IMR-90 (cell line): ENCODE measurements around the gene GIPC3. TPM values are rescaled to one million over a fixed set of nuclear protein-coding genes. Genes with fewer than 3 reads are reported as not detected.

Experiments
- ATAC-seq: fragments of 200-7000 bp; cut with Tn5 transposase; 2 replicates; pipeline ENCODE4 v1.9.1; 2020; ENCODE audit warnings: low read depth, mild to moderate bottlenecking, moderate library complexity
- BruUV-seq: library from RNA; stranded (reverse); fragments of 400-500 nt; replicated peaks from 2 replicates; lab custom pipeline; 2021; lab: Mats Ljungman, UMichigan
- CTCF ChIA-PET: fragments of 300-600 bp; formaldehyde crosslinking; extraction: SDS; loops from one replicate; lab custom pipeline; 2021; ENCODE audit warnings: antibody characterized with exemption; lab: Yijun Ruan, JAX
- POLR2A ChIA-PET: fragments of 300-600 bp; sonication (Branson Sonifier 250); formaldehyde crosslinking; loops from one replicate; lab custom pipeline; 2022; ENCODE audit warnings: antibody characterized with exemption; ENCODE audit not compliant: unreplicated experiment; lab: Charles Lee
- DNase-seq: peaks from one replicate; pipeline ENCODE4 v3.0.0; 2013
- H2AFZ ChIP-seq: replicated peaks from 2 replicates; pipeline ENCODE3; 2013; ENCODE audit warnings: low read length, mild to moderate bottlenecking; ENCODE audit not compliant: poor library complexity
- H2AK5ac ChIP-seq: 2 replicates; pipeline ENCODE4 v1.6.1; 2013; ENCODE audit warnings: low read depth, low read length, inconsistent platforms
- H2AK9ac ChIP-seq: replicated peaks from 2 replicates; pipeline ENCODE3; 2013; ENCODE audit warnings: mild to moderate bottlenecking, low read depth, low read length, moderate library complexity; ENCODE audit not compliant: poor library complexity
- H2BK120ac ChIP-seq: 2 replicates; pipeline ENCODE4 v1.6.1; 2013; ENCODE audit warnings: low read depth, low read length, inconsistent platforms
- H2BK15ac ChIP-seq: 3 replicates; pipeline ENCODE4 v1.6.1; 2013; ENCODE audit warnings: low read depth, low read length, inconsistent platforms
- H2BK20ac ChIP-seq: 2 replicates; pipeline ENCODE4 v1.6.1; 2013; ENCODE audit warnings: low read depth, mild to moderate bottlenecking, inconsistent platforms, low read length, moderate library complexity
- H2BK5ac ChIP-seq: 2 replicates; pipeline ENCODE4 v1.6.1; 2013; ENCODE audit warnings: mild to moderate bottlenecking, low read depth, low read length, inconsistent platforms; ENCODE audit not compliant: poor library complexity, severe bottlenecking
- H3K14ac ChIP-seq: replicated peaks from 2 replicates; pipeline ENCODE4 v1.6.1; 2013; ENCODE audit warnings: low read depth, low read length, inconsistent platforms
- H3K18ac ChIP-seq: 2 replicates; pipeline ENCODE4 v1.6.1; 2013; ENCODE audit warnings: low read depth, low read length, control low read depth
- H3K23ac ChIP-seq: 2 replicates; pipeline ENCODE4 v1.6.1; 2013; ENCODE audit warnings: low read depth, low read length, inconsistent platforms
- H3K27ac ChIP-seq: 2 replicates; pipeline ENCODE4 v1.5.1; 2013; ENCODE audit warnings: mild to moderate bottlenecking, control low read depth, low read length; ENCODE audit not compliant: insufficient read depth
- H3K27me3 ChIP-seq: 2 replicates; pipeline ENCODE4 v1.6.1; 2013; ENCODE audit warnings: low read length; ENCODE audit not compliant: control insufficient read depth, insufficient read depth
- H3K36me3 ChIP-seq: 2 replicates; pipeline ENCODE4 v1.6.1; 2013; ENCODE audit warnings: low read length, mixed read lengths; ENCODE audit not compliant: control insufficient read depth, insufficient read depth
- H3K4ac ChIP-seq: 2 replicates; pipeline ENCODE4 v1.6.1; 2013; ENCODE audit warnings: low read depth, low read length, inconsistent platforms
- H3K4me1 ChIP-seq: 2 replicates; pipeline ENCODE4 v1.6.1; 2013; ENCODE audit warnings: low read length, mixed read lengths; ENCODE audit not compliant: control insufficient read depth, insufficient read depth
- H3K4me2 ChIP-seq: 2 replicates; pipeline ENCODE4 v1.6.1; 2013; ENCODE audit warnings: low read depth, mild to moderate bottlenecking, control low read depth, low read length, moderate library complexity
- H3K4me3 ChIP-seq: 2 replicates; pipeline ENCODE4 v1.5.1; 2013; ENCODE audit warnings: low read depth, mild to moderate bottlenecking, control low read depth, low read length, moderate library complexity; ENCODE audit not compliant: insufficient read depth
- H3K56ac ChIP-seq: 2 replicates; pipeline ENCODE4 v1.6.1; 2013; ENCODE audit warnings: low read length, inconsistent platforms; ENCODE audit not compliant: insufficient read depth; ENCODE audit errors: extremely low read depth
- H3K79me1 ChIP-seq, 2 experiments: 2 replicates each; pipeline ENCODE4 v1.6.1; 2013; ENCODE audit warnings: low read length in 2 of 2, inconsistent platforms in 1 of 2, low read depth in 1 of 2
- H3K9ac ChIP-seq: 2 replicates; pipeline ENCODE4 v1.6.1; 2013; ENCODE audit warnings: low read depth, low read length, control low read depth
- H3K9me1 ChIP-seq: 2 replicates; pipeline ENCODE4 v1.6.1; 2013; ENCODE audit warnings: low read length, inconsistent platforms; ENCODE audit not compliant: insufficient read depth
- H3K9me3 ChIP-seq: 2 replicates; pipeline ENCODE4 v1.6.1; 2013; ENCODE audit warnings: low read length; ENCODE audit not compliant: control insufficient read depth, insufficient read depth
- H4K20me1 ChIP-seq: 2 replicates; pipeline ENCODE4 v1.6.1; 2013; ENCODE audit warnings: low read length, inconsistent platforms; ENCODE audit not compliant: insufficient read depth
- H4K5ac ChIP-seq: 2 replicates; pipeline ENCODE4 v1.6.1; 2013; ENCODE audit warnings: mild to moderate bottlenecking, low read depth, low read length, control low read depth
- H4K8ac ChIP-seq, 2 experiments: 2 replicates each; pipeline ENCODE4 v1.6.1; 2013; ENCODE audit warnings: low read depth in 2 of 2, low read length in 2 of 2, control low read depth in 1 of 2, inconsistent platforms in 1 of 2
- H4K91ac ChIP-seq: 2 replicates; pipeline ENCODE4 v1.6.1; 2013; ENCODE audit warnings: low read depth, low read length, inconsistent platforms; ENCODE audit not compliant: insufficient read depth
- BHLHE40 ChIP-seq: fragments of 150-350 bp; IDR thresholded peaks from 2 replicates; pipeline ENCODE4 v1.6.1; 2016; ENCODE audit warnings: mild to moderate bottlenecking, low read depth, low read length
- ELK1 ChIP-seq: fragments of 150-350 bp; IDR thresholded peaks from 2 replicates; pipeline ENCODE4 v1.6.1; 2016; ENCODE audit warnings: low read depth, mild to moderate bottlenecking, low read length, moderate library complexity, borderline replicate concordance
- FOS ChIP-seq: fragments of 150-350 bp; IDR thresholded peaks from 2 replicates; pipeline ENCODE4 v1.6.1; 2016; ENCODE audit warnings: low read depth, low read length
- MAFK ChIP-seq: IDR thresholded peaks from 2 replicates; pipeline ENCODE4 v1.6.1; 2012; ENCODE audit warnings: low read depth, low read length, improper control_type of control experiment
- MAZ ChIP-seq: IDR thresholded peaks from 2 replicates; pipeline ENCODE4 v1.6.1; 2012; ENCODE audit warnings: low read depth, mild to moderate bottlenecking, low read length, improper control_type of control experiment, moderate library complexity, borderline replicate concordance
- POLR2A ChIP-seq: IDR thresholded peaks from 2 replicates; pipeline ENCODE4 v1.6.1; 2012; ENCODE audit warnings: mild to moderate bottlenecking, low read depth, low read length
- RAD21 ChIP-seq: IDR thresholded peaks from 2 replicates; pipeline ENCODE4 v1.6.1; 2012; ENCODE audit warnings: low read length, improper control_type of control experiment
- RFX5 ChIP-seq: IDR thresholded peaks from 2 replicates; pipeline ENCODE4 v1.8.0; 2012; ENCODE audit warnings: low read depth, mild to moderate bottlenecking, low read length, moderate library complexity
- WGBS, 2 experiments: methylation state at CpG; one replicate each; pipeline versions ENCODE4 v1.1.5 to v1.1.7; 2013; ENCODE audit warnings: missing lambda C conversion rate in 2 of 2; ENCODE audit not compliant: insufficient read length in 1 of 2; ENCODE audit errors: extremely low coverage in 2 of 2; 5-methylcytosine and 5-hydroxymethylcytosine counted together
- dilution Hi-C: fragments of 300-500 bp; cut with HindIII; formaldehyde crosslinking; loops from one replicate; pipeline ENCODE4 v1.14.3; 2018; ENCODE audit warnings: low sequenced_read_pairs; ENCODE audit not compliant: unreplicated experiment
- in situ Hi-C: fragments of 300-500 bp; cut with MboI; formaldehyde crosslinking; loops from 3 replicates; pipeline ENCODE4 v1.14.3; 2019; ENCODE audit warnings: low sequenced_read_pairs, inconsistent platforms, mixed read lengths
- intact Hi-C: fragments of 100-400 bp; cut with micrococcal nuclease; formaldehyde crosslinking; loops from 2 replicates; pipeline ENCODE4 v1.10.0; 2022
- polyA plus RNA-seq, 3 experiments: library from polyadenylated mRNA; depleted of rRNA; stranded (reverse); fragments of >200 nt; gene quantifications; 2 replicates each; pipeline ENCODE4 v1.2.3, GENCODE V29; 2012; ENCODE audit warnings: low replicate concordance in 1 of 3
- total RNA-seq: library from RNA; depleted of rRNA; stranded (reverse); fragments of >200 nt; gene quantifications from 2 replicates; pipeline ENCODE4 v1.2.3, GENCODE V29; 2012
- TF ChIP-seq, protein P1 (sequence below): conservative IDR thresholded peaks from 2 replicates; pipeline ENCODE4 v1.5.1; 2012; ENCODE audit warnings: mild to moderate bottlenecking, low read depth, low read length, improper control_type of control experiment

Gene GIPC3
- total and polyA plus RNA-seq, 2 of the 4 experiments (the other 2 are of a cell fraction) = under 0.01 to 0.36 TPM

DNA sequence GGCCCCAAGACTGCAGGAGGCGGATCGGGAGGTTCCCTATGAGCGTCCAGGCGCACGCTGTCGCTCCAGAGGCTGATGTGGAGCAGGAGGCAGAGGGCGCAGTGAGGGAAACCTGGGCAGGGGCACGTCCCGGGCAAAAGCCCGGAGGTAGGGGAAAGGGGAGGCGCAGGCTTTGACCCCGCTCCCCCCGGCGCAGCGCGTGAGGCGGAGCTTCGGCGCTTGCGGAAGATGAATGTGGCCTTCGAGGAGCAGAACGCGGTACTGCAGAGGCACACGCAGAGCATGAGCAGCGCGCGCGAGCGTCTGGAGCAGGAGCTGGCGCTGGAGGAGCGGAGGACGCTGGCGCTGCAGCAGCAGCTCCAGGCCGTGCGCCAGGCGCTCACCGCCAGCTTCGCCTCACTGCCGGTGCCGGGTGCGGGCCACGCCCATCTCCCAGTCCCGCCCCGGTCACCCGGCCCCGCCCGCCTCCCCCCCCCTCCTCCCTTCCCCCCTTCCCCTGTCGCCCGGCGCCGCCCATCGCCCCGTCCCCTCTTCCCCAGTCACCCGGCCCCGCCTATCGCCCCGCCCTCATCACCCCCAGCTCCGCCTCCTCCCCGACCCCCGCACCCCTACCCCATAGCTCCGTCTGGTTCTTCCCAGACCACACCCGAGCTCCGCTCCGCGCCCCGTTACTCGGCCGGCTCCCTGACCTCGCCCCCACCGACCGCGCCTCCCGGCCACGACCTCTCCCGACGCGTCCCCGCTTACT, 8.4 kb upstream of the GIPC3 start:
- dilution Hi-C loops (no loop called here), intact Hi-C loops (no loop called here), in situ Hi-C loops (no loop called here)
- Histone ChIP-seq H2AK5ac (0 out of 2 replicates have a peak overlapping the region, but pooled peaks have one; percentile 2), H3K14ac (no peak overlapping the region), H2BK120ac (no peak overlapping the region), H2BK5ac (no peak overlapping the region), H4K8ac (no peak overlapping the region), H2BK15ac (no peak overlapping the region), H3K4me1 (peaks cover 5% of the 10 kb centered on the region), H3K9ac (no peak overlapping the region), H3K79me1 (peaks cover 3 to 20% of the 10 kb centered on the region in 2 experiments; a peak in 3 of 4 replicates), H4K91ac (no peak overlapping the region; the same call in 1 of the 2 replicates), H3K9me3 (no peaks in the 10 kb centered on the region), H2AK9ac (no peak overlapping the region), H4K5ac (no peak overlapping the region), H3K18ac (no peak overlapping the region), H3K4ac (no peak overlapping the region), H3K9me1 (peaks cover 13% of the 10 kb centered on the region), H4K20me1 (peaks cover 15% of the 10 kb centered on the region; the same call in 1 of the 2 replicates), H3K36me3 (peaks cover 15% of the 10 kb centered on the region; the same call in 1 of the 2 replicates), H2BK20ac (no peak overlapping the region), H3K4me3 (no peak overlapping the region), H3K27ac (no peak overlapping the region), H2AFZ (peak overlapping the region; percentile 57), H3K4me2 (no peak overlapping the region), H3K23ac (no peak overlapping the region), H3K56ac (no peak overlapping the region), H3K27me3 (no peaks in the 10 kb centered on the region)
- TF ChIP-seq RFX5 = no peak
- no peak for TF ChIP-seq RAD21
- TF ChIP-seq FOS = no peak
- no peak for TF ChIP-seq POLR2A
- no peak for TF ChIP-seq ELK1
- TF ChIP-seq BHLHE40 = no peak
- no peak for TF ChIP-seq MAZ
- TF ChIP-seq, protein P1, sequence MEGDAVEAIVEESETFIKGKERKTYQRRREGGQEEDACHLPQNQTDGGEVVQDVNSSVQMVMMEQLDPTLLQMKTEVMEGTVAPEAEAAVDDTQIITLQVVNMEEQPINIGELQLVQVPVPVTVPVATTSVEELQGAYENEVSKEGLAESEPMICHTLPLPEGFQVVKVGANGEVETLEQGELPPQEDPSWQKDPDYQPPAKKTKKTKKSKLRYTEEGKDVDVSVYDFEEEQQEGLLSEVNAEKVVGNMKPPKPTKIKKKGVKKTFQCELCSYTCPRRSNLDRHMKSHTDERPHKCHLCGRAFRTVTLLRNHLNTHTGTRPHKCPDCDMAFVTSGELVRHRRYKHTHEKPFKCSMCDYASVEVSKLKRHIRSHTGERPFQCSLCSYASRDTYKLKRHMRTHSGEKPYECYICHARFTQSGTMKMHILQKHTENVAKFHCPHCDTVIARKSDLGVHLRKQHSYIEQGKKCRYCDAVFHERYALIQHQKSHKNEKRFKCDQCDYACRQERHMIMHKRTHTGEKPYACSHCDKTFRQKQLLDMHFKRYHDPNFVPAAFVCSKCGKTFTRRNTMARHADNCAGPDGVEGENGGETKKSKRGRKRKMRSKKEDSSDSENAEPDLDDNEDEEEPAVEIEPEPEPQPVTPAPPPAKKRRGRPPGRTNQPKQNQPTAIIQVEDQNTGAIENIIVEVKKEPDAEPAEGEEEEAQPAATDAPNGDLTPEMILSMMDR = no peak
- TF ChIP-seq MAFK = no peak
- POLR2A ChIA-PET = no interaction called here
- ATAC-seq = no peak
- WGBS, 2 experiments = 51% methylated on average over 31 of the region's 78 CpGs; no CpG with 5 or more reads in 1 of the 2 experiments
- CTCF ChIA-PET = no interaction called here
- no TSS peak for BruUV-seq
- DNase-seq = peak; percentile 43
